Umbilical cord (tissue), 2 donors: Measurements from ENCODE around the gene OTOR. TPM values are rescaled to one million over a fixed set of nuclear protein-coding genes. Genes with fewer than 3 reads are reported as not detected.

Experiments
- DNase-seq: peaks from one replicate; pipeline ENCODE4 v3.0.0-alpha.2; 2015; ENCODE audit warnings: low spot score
- total RNA-seq: library from RNA; depleted of rRNA; stranded (reverse); fragments of >200 nt; gene quantifications from one replicate; pipeline ENCODE4 v1.2.3, GENCODE V29; 2014; ENCODE audit warnings: low replicate concordance; ENCODE audit not compliant: insufficient read depth

The OTOR gene
- total RNA-seq, 1 donor from 2014 or later: 1.7 TPM

GRCh38 chr20:16747291-16747811 is 807 bp upstream of the OTOR start:
- no peak for DNase-seq

DNA sequence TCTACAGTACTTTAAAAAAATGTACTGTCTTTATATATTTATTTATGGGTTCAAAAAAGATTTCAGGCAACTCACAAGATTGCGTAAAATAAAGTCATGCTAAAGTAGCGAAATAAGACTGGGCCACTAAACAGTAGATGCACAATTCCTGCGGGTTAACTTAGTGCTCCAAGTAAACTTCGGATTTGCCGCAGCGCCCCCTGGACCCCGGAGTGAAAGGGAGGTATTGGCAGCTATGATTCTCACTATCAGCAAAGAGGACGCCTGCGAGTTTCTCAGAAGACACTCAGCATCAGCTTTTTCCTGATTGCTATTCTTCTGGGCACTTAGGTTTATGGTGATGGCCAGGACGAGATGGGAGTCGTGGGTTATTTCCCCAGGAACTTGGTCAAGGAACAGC is 1.4 kb downstream of the OTOR start:
- DNase-seq: no peak

- no peak for DNase-seq
Observed at GRCh38 chr20:16752082-16752481, 3.9 kb downstream of the OTOR start.

GRCh38 chr20:16752901-16753300 is 4.7 kb downstream of the OTOR start:
- no peak for DNase-seq

GRCh38 chr20:16758454-16759180 is 10.5 kb downstream of the OTOR start:
- DNase-seq: peak; percentile 8

DNA sequence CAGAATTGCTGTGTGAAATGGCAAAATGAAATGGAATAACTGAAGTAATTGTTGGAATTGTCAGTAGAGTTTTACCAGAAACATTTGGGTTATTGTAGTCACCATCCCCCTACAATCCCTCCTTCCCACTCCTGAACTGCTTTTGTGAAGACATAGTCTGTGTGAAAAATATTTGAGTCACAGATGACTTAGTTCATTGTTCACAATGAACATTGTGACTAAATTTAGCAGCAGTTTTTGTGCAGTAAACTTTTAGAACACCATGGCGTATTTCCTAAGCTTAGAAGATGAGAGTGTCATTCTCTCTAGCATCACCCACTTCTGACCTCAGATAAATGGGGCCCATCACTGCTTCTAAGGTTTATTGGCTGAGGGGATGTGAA is 11.0 kb downstream of the OTOR start:
- peak; percentile 52 for DNase-seq

DNA sequence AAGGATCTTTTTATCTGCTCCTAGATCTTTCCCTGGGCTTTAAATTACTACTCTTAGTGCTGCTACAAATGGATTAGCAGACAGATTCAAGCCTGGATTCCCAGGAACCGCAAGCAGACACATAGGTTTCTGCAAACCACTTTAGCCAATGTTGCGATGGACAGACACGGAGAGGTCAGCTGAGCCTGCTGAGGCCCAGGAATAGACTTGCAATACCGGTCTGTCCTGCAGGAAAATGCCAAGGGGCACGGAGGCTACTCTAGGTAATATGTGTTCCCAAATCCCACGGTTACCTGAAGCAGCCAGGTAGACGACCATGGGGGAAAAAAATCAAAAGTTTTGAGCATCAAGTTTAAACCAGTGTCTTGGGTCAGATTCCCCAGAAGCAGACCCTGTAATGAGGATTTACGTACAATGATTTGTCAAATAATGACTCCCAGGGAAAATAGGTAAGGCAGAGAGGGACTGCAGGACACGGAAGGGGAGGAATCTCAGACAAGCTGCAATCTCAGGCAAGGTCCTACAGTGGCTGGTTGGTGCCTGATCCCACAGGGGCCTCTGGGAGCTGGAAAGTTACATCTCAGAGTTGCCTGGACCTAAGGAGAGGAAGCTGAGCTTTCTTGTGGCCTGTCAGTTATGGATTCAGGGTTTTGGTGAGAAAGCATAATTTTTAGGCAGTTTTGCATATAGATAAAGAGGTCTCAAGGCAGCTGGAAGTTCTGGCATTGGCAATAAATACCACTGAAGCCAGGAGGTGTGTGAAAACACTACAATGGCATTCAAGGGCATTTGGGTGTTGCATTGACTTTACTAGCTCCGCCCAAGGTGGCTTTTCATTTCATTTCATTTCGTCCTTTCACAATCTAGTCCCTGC is 12.5 kb downstream of the OTOR start:
- no peak for DNase-seq

DNA sequence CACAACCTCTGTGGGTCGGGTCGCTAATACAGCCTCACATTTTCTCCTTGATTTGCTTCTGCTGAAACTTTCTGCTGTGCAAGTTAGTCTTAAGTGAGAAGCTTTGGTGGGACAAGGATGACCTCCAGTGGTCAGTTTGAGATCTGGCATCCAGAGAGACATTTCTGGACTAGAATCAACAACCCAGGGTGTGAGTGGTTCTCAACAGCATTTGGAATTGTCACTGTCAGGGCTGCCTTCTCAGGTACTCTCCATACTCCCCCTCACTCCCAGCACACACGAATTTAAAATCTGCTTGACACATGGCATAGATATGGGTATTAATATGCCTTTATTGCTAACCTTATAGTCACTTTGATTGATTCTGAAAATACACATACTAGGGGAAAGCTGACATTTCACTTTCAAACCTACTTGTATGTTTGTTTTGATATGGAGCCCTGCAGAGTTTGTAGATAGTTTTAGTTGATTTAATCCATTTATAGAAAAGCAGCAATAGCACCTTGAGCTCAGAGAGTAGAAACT is 13.2 kb downstream of the OTOR start:
- peak; percentile 81 for DNase-seq

- DNase-seq: no peak
Observed at GRCh38 chr20:16764560-16764959, 16.4 kb downstream of the OTOR start.

GRCh38 chr20:16771213-16771612 is 23.1 kb downstream of the OTOR start:
- no peak for DNase-seq

- DNase-seq: no peak
Observed at GRCh38 chr20:16775961-16776360, 27.8 kb downstream of the OTOR start.

- no peak for DNase-seq
Observed at GRCh38 chr20:16777126-16777525, 29.0 kb downstream of the OTOR start.

- DNase-seq: no peak
Observed at GRCh38 chr20:16778159-16778558, 30.0 kb downstream of the OTOR start.

GRCh38 chr20:16781496-16781895 is 33.3 kb downstream of the OTOR start:
- DNase-seq: no peak

DNA sequence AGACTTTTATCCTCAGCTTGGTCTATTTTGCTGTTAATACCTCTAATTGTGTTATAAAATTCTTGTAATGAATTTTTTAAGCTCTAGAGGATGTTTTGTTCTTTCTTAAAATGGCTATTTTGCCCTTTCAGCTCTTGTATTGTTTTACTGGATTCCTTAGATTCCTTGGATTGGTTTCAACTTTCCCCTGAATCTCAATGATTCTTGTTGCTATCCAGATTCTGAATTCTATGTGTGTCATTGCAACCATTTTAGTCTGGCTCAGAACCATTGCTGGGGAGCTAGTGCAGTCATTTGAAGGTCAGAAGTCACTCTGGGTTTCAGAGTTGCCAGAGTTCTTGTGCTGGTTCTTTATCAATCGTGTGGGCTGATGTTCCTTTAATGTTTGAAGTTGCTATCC is 37.1 kb downstream of the OTOR start:
- no peak for DNase-seq

Other genes starting within 250 kb of the OTOR start
- gene KIF16B, start 174.9 kb upstream of the OTOR start, total RNA-seq: 17.6 TPM
- gene SNRPB2, start 18.3 kb upstream of the OTOR start, total RNA-seq: 37.3 TPM